Liver (tissue), 9 donors: ENCODE results near the gene GBX2. TPM values are rescaled to one million over a fixed set of nuclear protein-coding genes. Genes with fewer than 3 reads are reported as not detected.

ENCODE experiments used
- DNase-seq: peaks from one replicate; pipeline ENCODE4 v3.0.0-alpha.2; 2017; ENCODE audit warnings: low spot score
- H3K27ac ChIP-seq, 2 donors: one replicate each; pipeline ENCODE4 v1.7.0; 2013; ENCODE audit warnings: inconsistent platforms in 2 of 2, low read length in 2 of 2, control low read depth in 1 of 2, low read depth in 1 of 2, mild to moderate bottlenecking in 1 of 2
- H3K27me3 ChIP-seq, 4 donors: one replicate each; pipeline versions ENCODE4 v1.6.1 to v1.7.0; 2013; ENCODE audit warnings: low read length in 3 of 4, inconsistent platforms in 1 of 4, mild to moderate bottlenecking in 1 of 4, moderate library complexity in 1 of 4; ENCODE audit not compliant: control insufficient read depth in 4 of 4, insufficient read depth in 4 of 4
- H3K36me3 ChIP-seq, 4 donors: one replicate each; pipeline versions ENCODE4 v1.6.1 to v1.7.0; 2013; ENCODE audit warnings: low read length in 3 of 4, mild to moderate bottlenecking in 3 of 4, low read depth in 1 of 4, moderate library complexity in 1 of 4; ENCODE audit not compliant: control insufficient read depth in 4 of 4, insufficient read depth in 3 of 4
- H3K4me1 ChIP-seq, 4 donors: one replicate each; pipeline versions ENCODE4 v1.6.1 to v1.7.0; 2013; ENCODE audit warnings: low read length in 3 of 4, mild to moderate bottlenecking in 3 of 4, moderate library complexity in 1 of 4; ENCODE audit not compliant: control insufficient read depth in 4 of 4, insufficient read depth in 4 of 4
- H3K4me3 ChIP-seq, 3 donors: one replicate each; pipeline versions ENCODE4 v1.6.1 to v1.7.0; 2013; ENCODE audit warnings: low read length in 3 of 3, control low read depth in 1 of 3, low read depth in 1 of 3, mild to moderate bottlenecking in 1 of 3
- H3K9ac ChIP-seq, 2 donors: one replicate each; pipeline ENCODE4 v1.7.0; 2013; ENCODE audit warnings: low read length in 2 of 2, mild to moderate bottlenecking in 2 of 2, moderate library complexity in 2 of 2, control low read depth in 1 of 2, low read depth in 1 of 2
- H3K9me3 ChIP-seq, 4 donors: one replicate each; pipeline versions ENCODE4 v1.6.1 to v1.7.0; 2013; ENCODE audit warnings: low read length in 3 of 4; ENCODE audit not compliant: control insufficient read depth in 4 of 4
- EGR1 ChIP-seq, 2 donors: IDR thresholded peaks; 2 replicates each; pipeline ENCODE4 v1.6.1; 2016 to 2018; ENCODE audit warnings: antibody characterized with exemption in 2 of 2, low read depth in 2 of 2
- FOXA1 ChIP-seq: IDR thresholded peaks from 2 replicates; pipeline ENCODE4 v1.6.1; 2016; ENCODE audit warnings: antibody characterized with exemption
- FOXA2 ChIP-seq: IDR thresholded peaks from 2 replicates; pipeline ENCODE4 v1.6.1; 2016; ENCODE audit warnings: antibody characterized with exemption
- GABPA ChIP-seq, 2 donors: IDR thresholded peaks in 1 of 2; conservative IDR thresholded peaks in 1 of 2; 2 replicates each; pipeline ENCODE4 v1.6.1; 2016; ENCODE audit warnings: antibody characterized with exemption in 2 of 2, mild to moderate bottlenecking in 1 of 2, moderate library complexity in 1 of 2
- HNF4A ChIP-seq, 2 donors: conservative IDR thresholded peaks; 2 replicates each; pipeline ENCODE4 v1.6.1; 2016; ENCODE audit warnings: antibody characterized with exemption in 2 of 2, mild to moderate bottlenecking in 2 of 2
- HNF4G ChIP-seq: IDR thresholded peaks from 2 replicates; pipeline ENCODE4 v1.6.1; 2016; ENCODE audit warnings: antibody characterized with exemption
- NR2F2 ChIP-seq: IDR thresholded peaks from 2 replicates; pipeline ENCODE4 v1.6.1; 2016; ENCODE audit warnings: antibody characterized with exemption
- RAD21 ChIP-seq, 2 donors: IDR thresholded peaks; 2 replicates each; pipeline ENCODE4 v1.6.1; 2016; ENCODE audit warnings: antibody characterized with exemption in 2 of 2, mild to moderate bottlenecking in 2 of 2
- RXRA ChIP-seq, 2 donors: IDR thresholded peaks; 2 replicates each; pipeline ENCODE4 v1.6.1; 2017 to 2018; ENCODE audit warnings: antibody characterized with exemption in 2 of 2, mild to moderate bottlenecking in 1 of 2
- SP1 ChIP-seq: IDR thresholded peaks from 2 replicates; pipeline ENCODE4 v1.6.1; 2018; ENCODE audit warnings: antibody characterized with exemption, mild to moderate bottlenecking
- TAF1 ChIP-seq: conservative IDR thresholded peaks from 2 replicates; pipeline ENCODE4 v1.6.1; 2016; ENCODE audit warnings: antibody characterized with exemption, mild to moderate bottlenecking
- YY1 ChIP-seq: IDR thresholded peaks from 2 replicates; pipeline ENCODE4 v1.6.1; 2016; ENCODE audit warnings: antibody characterized with exemption, mild to moderate bottlenecking
- WGBS: extraction: QIAGEN DNeasy Blood & Tissue Kit; methylation state at CpG from one replicate; pipeline ENCODE4 v1.1.7; 2013; 5-methylcytosine and 5-hydroxymethylcytosine counted together
- polyA plus RNA-seq, 2 donors: library from polyadenylated mRNA; stranded (reverse) in 1 of 2; unstranded in 1 of 2; fragments of 200-250 nt in 1 of 2; fragments of >200 nt in 1 of 2; fragmentation: Nextera tagmentation in 1 of 2; extraction: Ambion mirVana in 1 of 2; gene quantifications; one replicate each; pipeline versions ENCODE4 v1.2.1 to v1.2.3, GENCODE V29; 2013 to 2015
- total RNA-seq, 2 donors: library from RNA; depleted of rRNA; stranded (reverse); fragments of >200 nt; gene quantifications; one replicate each; pipeline ENCODE4 v1.2.3, GENCODE V29; 2014
- TF ChIP-seq, protein P1 (sequence below): IDR thresholded peaks from 2 replicates; pipeline ENCODE4 v1.6.1; 2016; ENCODE audit warnings: antibody characterized with exemption, mild to moderate bottlenecking
- TF ChIP-seq, protein P2 (sequence below): IDR thresholded peaks from 2 replicates; pipeline ENCODE4 v1.6.1; 2016; ENCODE audit warnings: antibody characterized with exemption
- TF ChIP-seq, protein P3 (sequence below): fragments of 150-350 bp; IDR thresholded peaks from 2 replicates; pipeline ENCODE4 v1.5.1; 2017; ENCODE audit warnings: improper control_type of control experiment, low read depth, low read length; ENCODE audit not compliant: missing input control
- TF ChIP-seq, protein P4 (sequence below): IDR thresholded peaks from 2 replicates; pipeline ENCODE4 v1.6.1; 2016; ENCODE audit warnings: antibody characterized with exemption
- TF ChIP-seq, protein P5 (sequence below): IDR thresholded peaks from 2 replicates; pipeline ENCODE4 v1.6.1; 2016; ENCODE audit warnings: antibody characterized with exemption
- donor health status: healthy.
- donor health status: healthy.
- donor health status: healthy.
- donor health status: healthy.
- donor health status: healthy.

Gene GBX2
- total and polyA plus RNA-seq, 4 donors: not detected

DNA sequence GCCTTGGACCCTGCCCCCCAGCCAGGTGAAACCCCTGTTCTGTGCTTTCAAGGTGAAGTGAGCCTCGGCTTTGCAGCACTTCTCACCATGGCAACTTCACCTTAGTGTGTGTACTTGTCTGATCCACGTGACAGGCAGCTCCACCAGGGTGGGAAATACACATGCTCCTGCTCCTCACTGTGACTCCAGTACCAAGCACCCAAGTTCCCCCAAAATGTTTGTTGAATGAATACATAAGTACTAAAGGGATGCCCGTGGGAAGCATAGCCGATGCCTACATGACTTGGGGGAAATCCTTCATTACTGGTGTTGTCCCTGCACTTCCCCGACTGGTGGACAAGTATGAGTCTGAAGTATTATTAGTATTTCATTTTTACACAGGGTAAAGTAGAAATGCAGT, 41.8 kb upstream of the GBX2 start (continued):
- TF ChIP-seq, protein P1, sequence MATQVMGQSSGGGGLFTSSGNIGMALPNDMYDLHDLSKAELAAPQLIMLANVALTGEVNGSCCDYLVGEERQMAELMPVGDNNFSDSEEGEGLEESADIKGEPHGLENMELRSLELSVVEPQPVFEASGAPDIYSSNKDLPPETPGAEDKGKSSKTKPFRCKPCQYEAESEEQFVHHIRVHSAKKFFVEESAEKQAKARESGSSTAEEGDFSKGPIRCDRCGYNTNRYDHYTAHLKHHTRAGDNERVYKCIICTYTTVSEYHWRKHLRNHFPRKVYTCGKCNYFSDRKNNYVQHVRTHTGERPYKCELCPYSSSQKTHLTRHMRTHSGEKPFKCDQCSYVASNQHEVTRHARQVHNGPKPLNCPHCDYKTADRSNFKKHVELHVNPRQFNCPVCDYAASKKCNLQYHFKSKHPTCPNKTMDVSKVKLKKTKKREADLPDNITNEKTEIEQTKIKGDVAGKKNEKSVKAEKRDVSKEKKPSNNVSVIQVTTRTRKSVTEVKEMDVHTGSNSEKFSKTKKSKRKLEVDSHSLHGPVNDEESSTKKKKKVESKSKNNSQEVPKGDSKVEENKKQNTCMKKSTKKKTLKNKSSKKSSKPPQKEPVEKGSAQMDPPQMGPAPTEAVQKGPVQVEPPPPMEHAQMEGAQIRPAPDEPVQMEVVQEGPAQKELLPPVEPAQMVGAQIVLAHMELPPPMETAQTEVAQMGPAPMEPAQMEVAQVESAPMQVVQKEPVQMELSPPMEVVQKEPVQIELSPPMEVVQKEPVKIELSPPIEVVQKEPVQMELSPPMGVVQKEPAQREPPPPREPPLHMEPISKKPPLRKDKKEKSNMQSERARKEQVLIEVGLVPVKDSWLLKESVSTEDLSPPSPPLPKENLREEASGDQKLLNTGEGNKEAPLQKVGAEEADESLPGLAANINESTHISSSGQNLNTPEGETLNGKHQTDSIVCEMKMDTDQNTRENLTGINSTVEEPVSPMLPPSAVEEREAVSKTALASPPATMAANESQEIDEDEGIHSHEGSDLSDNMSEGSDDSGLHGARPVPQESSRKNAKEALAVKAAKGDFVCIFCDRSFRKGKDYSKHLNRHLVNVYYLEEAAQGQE: no peak
- no peak for TF ChIP-seq NR2F2
- TF ChIP-seq FOXA2: no peak
- TF ChIP-seq GABPA (IDR thresholded peaks at IDR 0.05 in 1 of 2, conservative IDR thresholded peaks at IDR 0.05 in 1 of 2): no peak
- no peak for TF ChIP-seq FOXA1
- TF ChIP-seq HNF4A (conservative IDR thresholded peaks at IDR 0.05): no peak
- no peak for TF ChIP-seq TAF1

DNA sequence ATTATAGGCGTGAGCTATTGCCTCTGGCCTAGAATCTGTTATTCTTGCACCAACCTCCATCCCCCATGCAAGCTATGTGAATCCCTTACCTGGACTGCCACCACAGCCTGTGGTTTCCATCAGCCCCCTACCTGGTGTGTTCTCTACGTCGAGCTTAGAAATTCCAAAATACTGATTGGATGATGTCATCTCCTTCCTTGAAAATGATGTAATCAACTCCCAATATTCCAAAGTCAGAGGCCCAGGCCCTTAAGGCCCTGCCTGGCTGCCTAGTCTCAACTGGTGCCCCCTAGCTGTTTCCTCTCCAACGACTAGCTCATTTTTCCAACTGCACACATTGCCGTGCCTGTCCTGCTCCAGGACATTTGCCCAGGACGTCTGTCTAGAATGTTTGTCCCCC, 41.3 kb upstream of the GBX2 start:
- no peak for DNase-seq
- no peaks in the 10 kb centered on the region for H3K36me3 ChIP-seq
- H3K4me3 ChIP-seq: no peak overlapping the region
- H3K4me1 ChIP-seq: no peaks in the 10 kb centered on the region
- WGBS: 59% methylated on average over 6 of the region's 6 CpGs
- H3K9me3 ChIP-seq: peaks cover 3 to 14% (median 7%) of the 10 kb centered on the region in 4 donors
- TF ChIP-seq SP1 (no peak), FOXA2 (no peak), RAD21 (IDR thresholded peaks at IDR 0.05) (no peak), YY1 (no peak), NR2F2 (no peak), RXRA (IDR thresholded peaks at IDR 0.05) (no peak), TAF1 (no peak), EGR1 (IDR thresholded peaks at IDR 0.05; ENCODE audit: low read depth in 2 of 2) (no peak), HNF4G (no peak), FOXA1 (no peak)
- TF ChIP-seq, protein P2, sequence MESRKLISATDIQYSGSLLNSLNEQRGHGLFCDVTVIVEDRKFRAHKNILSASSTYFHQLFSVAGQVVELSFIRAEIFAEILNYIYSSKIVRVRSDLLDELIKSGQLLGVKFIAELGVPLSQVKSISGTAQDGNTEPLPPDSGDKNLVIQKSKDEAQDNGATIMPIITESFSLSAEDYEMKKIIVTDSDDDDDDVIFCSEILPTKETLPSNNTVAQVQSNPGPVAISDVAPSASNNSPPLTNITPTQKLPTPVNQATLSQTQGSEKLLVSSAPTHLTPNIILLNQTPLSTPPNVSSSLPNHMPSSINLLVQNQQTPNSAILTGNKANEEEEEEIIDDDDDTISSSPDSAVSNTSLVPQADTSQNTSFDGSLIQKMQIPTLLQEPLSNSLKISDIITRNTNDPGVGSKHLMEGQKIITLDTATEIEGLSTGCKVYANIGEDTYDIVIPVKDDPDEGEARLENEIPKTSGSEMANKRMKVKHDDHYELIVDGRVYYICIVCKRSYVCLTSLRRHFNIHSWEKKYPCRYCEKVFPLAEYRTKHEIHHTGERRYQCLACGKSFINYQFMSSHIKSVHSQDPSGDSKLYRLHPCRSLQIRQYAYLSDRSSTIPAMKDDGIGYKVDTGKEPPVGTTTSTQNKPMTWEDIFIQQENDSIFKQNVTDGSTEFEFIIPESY: no peak
- TF ChIP-seq, protein P3, sequence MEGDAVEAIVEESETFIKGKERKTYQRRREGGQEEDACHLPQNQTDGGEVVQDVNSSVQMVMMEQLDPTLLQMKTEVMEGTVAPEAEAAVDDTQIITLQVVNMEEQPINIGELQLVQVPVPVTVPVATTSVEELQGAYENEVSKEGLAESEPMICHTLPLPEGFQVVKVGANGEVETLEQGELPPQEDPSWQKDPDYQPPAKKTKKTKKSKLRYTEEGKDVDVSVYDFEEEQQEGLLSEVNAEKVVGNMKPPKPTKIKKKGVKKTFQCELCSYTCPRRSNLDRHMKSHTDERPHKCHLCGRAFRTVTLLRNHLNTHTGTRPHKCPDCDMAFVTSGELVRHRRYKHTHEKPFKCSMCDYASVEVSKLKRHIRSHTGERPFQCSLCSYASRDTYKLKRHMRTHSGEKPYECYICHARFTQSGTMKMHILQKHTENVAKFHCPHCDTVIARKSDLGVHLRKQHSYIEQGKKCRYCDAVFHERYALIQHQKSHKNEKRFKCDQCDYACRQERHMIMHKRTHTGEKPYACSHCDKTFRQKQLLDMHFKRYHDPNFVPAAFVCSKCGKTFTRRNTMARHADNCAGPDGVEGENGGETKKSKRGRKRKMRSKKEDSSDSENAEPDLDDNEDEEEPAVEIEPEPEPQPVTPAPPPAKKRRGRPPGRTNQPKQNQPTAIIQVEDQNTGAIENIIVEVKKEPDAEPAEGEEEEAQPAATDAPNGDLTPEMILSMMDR: no peak
- TF ChIP-seq, protein P4, sequence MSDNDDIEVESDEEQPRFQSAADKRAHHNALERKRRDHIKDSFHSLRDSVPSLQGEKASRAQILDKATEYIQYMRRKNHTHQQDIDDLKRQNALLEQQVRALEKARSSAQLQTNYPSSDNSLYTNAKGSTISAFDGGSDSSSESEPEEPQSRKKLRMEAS: no peak
- TF ChIP-seq, protein P5, sequence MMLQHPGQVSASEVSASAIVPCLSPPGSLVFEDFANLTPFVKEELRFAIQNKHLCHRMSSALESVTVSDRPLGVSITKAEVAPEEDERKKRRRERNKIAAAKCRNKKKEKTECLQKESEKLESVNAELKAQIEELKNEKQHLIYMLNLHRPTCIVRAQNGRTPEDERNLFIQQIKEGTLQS: no peak
- H3K27ac ChIP-seq: no peak overlapping the region
- H3K27me3 ChIP-seq: peaks cover 0 to 11% (median 3%) of the 10 kb centered on the region in 4 donors
- no peak overlapping the region for H3K9ac ChIP-seq
